ENCODE results near the gene GRK4.

- no peak for TF ChIP-seq POLR2A (IDR thresholded peaks at IDR 0.05)
- TF ChIP-seq, protein P1, sequence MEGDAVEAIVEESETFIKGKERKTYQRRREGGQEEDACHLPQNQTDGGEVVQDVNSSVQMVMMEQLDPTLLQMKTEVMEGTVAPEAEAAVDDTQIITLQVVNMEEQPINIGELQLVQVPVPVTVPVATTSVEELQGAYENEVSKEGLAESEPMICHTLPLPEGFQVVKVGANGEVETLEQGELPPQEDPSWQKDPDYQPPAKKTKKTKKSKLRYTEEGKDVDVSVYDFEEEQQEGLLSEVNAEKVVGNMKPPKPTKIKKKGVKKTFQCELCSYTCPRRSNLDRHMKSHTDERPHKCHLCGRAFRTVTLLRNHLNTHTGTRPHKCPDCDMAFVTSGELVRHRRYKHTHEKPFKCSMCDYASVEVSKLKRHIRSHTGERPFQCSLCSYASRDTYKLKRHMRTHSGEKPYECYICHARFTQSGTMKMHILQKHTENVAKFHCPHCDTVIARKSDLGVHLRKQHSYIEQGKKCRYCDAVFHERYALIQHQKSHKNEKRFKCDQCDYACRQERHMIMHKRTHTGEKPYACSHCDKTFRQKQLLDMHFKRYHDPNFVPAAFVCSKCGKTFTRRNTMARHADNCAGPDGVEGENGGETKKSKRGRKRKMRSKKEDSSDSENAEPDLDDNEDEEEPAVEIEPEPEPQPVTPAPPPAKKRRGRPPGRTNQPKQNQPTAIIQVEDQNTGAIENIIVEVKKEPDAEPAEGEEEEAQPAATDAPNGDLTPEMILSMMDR (IDR thresholded peaks at IDR 0.05) = no peak
Measured at GRCh38 chr4:3067473-3068001, 104.2 kb downstream of the GRK4 start.
